Tongue (tissue), 2 donors: ENCODE measurements around the gene ART3. TPM values are rescaled to one million over a fixed set of nuclear protein-coding genes. Genes with fewer than 3 reads are reported as not detected.
A peak's percentile ranks its signal among the peaks of the same experiment; 100 is the strongest.
"Not testable (repeated sequence)": the region's sequence is repeated elsewhere in the genome, so short reads cannot be mapped to it uniquely, and the experiment has no call there.

ENCODE experiments used
- DNase-seq: peaks from one replicate; pipeline ENCODE4 v3.0.0-alpha.2; 2015
- total RNA-seq: library from RNA; depleted of rRNA; stranded (reverse); fragments of >200 nt; gene quantifications from one replicate; pipeline ENCODE4 v1.2.3, GENCODE V29; 2014

The ART3 gene
- 28.1 TPM for total RNA-seq

DNA sequence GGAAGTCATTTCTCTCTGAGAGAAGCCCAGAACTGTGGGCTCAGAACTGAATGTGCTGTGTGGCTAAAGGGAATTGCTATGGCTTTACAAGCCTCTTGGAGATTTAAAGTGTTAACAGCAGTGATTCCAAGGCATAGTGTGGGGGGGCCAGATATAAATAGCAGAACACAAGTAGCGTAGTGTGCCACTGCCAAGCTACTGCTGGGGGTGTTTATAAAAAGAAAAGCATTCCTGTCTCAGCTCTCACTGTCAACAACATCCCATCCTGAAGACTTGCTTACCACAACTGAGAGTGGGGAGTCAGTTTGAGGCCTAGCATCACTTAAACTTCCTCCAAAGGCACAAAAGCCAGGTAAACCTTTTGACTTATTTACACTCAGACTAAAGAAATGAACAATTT, at the start of gene ART3:
ART3 (plus strand) TSS at position 242 of the 400 bp plus-strand sequence. CDS start 1,181 bp downstream, outside the sequence.
- peak; percentile 66 for DNase-seq

DNA sequence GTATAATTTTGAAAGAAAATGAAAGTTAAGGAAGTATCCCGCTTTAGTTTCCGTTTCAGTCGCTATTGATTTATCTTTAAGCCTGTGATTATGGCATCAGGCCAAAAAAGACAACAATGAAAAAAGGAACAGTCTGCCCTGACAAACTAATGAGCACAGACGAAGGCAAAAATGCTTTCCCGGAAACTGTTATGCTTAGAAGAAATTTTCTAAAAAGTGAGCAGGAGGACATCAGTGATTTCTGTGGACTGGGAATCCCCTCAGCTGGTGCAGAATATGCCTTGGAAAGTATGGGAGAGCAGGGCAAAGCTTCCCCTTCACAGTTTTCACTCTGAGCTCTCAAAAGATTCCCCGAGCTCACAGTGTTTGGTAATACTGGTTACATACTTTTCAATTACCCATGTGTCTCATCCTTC, 46.2 kb upstream of the ART3 start:
- peak; percentile 18 for DNase-seq

DNA sequence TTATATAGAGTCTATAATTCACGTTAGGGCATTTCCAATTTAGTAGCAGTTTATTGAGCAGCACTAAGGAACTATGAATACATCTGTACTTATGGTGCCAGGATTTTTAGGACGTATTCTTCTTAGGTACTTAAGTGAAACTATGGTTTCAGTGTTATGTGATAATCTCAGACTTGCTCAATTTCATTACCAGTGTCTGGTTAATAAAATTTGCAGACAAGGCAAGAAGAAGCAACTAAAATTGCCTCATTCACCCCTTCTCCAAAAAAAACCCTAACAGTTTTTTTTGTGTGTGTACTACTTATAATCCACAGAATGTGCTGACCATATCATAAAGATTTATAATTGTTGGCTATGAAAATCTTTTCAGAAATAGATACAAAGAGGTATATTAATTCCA, 45.2 kb upstream of the ART3 start:
- no peak for DNase-seq

- no peak for DNase-seq
Observed at GRCh38 chr4:76035141-76035540, 39.4 kb upstream of the ART3 start.

DNA sequence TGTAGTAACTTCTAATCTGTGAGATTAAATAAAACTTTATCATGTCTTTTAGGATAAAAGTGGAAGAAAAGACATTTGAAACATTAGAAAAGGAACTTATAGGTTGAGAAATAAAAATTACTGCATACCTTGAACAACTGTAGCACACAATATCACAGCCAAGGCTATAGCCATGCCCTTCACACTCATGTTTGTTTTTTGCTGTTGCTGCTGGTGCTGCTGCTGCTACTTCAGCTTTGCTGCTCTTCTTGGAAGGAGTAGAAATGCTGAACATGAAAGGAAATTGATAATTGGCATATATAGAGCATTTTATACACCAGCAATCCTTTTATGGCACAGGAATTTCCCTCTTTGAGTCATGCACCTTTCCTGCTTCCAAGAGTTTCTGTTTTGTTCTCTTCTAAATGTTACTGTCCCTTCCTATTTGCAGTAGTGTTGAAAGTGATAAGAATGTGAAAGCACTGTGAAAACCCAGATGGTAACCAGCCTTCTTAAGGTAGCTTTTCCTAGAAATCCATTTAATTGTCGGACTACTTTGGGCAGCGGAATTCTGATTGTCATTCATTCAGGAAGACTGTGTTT, 38.6 kb upstream of the ART3 start, which contains the start of gene CXCL11:
CXCL11 (minus strand) TSS at position 272 of the 582 bp plus-strand sequence; CDS start at position 189, 83 bp downstream.
- DNase-seq, result no peak

DNA sequence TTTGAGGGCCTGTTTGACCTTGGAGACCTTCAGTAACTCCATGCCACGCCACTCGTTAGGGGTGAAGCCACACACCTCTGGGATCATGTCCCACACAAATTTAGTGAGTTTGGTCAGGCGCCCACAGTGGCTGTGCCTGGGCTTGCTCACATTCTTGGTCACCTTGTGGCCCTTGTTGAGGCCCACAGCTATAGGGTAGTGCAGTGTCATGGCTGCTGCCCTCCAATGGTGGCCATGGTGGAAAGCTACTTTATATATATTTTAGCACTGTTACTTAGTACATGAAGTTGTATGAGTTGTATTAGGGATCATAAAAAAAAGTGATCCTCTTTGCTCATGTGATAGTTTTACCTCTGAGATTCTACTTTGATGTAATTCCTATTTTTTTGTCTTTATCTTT, 37.7 kb upstream of the ART3 start:
- DNase-seq, result no peak

DNA sequence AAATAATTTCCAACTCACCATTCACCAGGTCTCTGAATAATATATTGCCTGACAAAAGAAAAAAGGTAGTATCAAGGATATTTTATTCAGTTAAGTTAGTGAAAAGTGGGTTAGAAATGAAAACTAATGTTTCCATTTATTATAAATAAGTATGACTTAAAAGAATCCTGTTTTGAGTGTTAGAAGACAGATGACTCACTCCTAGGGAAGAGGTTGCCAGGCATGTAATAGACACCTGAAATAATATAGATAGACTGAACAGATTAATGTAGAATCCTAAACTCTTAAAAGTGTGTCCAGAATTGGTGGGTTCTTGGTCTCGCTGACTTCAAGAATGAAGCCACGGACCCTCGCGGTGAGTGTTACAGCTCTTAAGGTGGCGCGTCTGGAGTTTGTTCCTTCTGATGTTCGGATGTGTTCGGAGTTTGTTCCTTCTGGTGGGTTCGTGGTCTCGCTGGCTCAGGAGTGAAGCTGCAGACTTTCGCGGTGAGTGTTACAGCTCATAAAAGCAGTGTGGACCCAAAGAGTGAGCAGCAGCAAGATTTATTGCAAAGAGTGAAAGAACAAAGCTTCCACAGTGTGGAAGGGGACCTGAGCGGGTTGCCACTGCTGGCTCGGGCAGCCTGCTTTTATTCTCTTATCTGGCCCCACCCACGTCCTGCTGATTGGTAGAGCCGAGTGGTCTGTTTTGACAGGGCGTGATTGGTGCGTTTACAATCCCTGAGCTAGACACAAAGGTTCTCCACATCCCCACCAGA, 32.1 kb upstream of the ART3 start:
- DNase-seq, result not testable (repeated sequence)

DNA sequence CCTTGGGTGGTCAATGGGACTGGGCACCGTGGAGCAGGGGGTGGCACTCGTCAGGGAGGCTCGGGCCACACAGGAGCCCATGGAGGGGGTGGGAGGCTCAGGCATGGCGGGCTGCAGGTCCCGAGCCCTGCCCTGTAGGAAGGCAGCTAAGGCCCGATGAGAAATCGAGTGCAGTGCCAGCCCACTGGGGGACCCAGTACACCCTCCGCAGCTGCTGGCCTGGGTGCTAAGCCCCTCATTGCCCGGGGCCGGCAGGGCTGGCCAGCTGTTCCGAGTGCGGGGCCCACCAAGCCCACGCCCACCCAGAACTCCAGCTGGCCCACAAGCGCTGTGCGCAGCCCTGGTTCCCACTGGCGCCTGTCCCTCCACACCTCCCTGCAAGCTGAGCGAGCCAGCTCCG, 31.2 kb upstream of the ART3 start:
- not testable (repeated sequence) for DNase-seq

GRCh38 chr4:76044686-76045085, 29.8 kb upstream of the ART3 start:
- DNase-seq, result not testable (repeated sequence)

- DNase-seq, result not testable (repeated sequence)
Observed at GRCh38 chr4:76049860-76050416, 24.6 kb upstream of the ART3 start.

DNA sequence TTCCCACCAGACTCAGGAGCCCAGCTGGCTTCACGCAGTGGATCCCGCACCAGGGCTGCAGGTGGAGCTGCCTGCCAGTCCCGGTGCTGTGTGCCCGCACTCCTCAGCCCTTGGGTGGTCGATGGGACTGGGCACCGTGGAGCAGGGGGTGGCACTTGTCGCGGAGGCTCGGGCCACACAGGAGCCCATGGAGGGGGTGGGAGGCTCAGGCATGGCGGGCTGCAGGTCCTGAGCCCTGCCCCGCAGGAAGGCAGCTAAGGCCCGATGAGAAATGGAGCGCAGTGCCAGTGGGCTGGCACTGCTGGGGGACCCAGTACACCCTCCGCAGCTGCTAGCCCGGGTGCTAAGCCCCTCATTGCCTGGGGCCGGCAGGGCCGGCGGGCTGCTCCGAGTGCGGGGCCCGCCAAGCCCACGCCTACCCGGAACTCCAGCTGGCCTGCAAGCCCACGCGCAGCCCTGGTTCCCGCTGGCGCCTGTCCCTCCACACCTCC, 23.9 kb upstream of the ART3 start:
- DNase-seq, result not testable (repeated sequence)

GRCh38 chr4:76053730-76054129, 20.8 kb upstream of the ART3 start:
- peak; percentile 58 for DNase-seq

- DNase-seq, result no peak
Observed at GRCh38 chr4:76055016-76055415, 19.5 kb upstream of the ART3 start.

DNA sequence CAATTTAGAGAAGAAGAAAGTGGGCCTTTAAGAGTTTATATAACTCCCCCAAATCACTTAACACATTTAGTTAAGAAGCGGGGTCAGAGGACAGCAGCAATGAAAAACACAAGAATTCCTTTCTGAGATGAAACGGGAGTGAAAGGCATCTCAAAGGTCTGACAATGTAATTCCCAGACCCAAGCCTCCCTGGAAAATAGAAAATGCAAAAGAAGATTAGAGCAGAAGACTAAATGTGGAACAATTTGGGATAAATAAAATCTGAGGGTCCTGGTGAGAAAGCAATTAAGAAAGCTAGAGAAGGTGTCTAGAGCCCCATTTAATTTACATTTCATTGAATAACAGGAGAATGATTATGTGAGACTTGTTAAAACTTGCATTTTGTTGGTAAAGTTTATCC, 19.1 kb upstream of the ART3 start:
- DNase-seq, result no peak

DNA sequence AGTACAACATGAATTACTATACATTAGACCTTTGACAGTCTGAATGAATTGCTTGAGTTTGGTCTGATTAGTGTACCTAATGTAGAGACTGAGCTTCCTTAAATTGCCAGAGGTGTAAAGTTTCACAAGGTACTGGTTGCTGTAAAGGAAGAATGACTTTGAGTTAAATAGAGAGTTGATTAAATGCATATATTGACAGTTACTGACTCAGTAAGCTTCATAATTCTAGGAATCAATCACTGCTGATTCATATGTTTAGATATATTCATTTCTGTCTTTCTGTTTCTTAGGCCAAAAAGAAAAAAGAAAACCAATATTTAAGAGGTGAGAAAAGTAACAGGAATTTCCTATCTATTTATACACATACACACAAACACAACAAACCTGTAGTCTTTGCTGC, 16.2 kb upstream of the ART3 start:
- no peak for DNase-seq

- DNase-seq, result no peak
Observed at GRCh38 chr4:76058888-76059426, 15.6 kb upstream of the ART3 start.

GRCh38 chr4:76059750-76060149, 14.8 kb upstream of the ART3 start:
- no peak for DNase-seq

DNA sequence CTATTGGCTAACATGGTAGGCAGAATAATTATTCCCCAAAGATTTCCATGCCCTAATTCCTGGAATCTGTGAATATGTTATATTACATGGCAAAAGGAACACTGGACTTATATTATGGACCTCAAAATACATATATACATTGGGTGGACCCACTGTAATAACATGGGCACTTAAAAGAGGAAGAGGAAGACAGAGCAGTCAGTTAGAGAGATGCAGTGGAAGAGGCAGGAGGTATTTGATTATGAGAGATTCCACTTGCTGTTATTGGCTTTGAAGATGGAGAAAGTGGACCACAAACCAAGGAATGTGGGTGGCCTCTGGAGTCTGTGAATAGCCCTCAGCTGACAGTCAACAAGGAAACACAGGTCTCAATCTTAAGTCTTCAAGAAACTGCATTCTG, 14.0 kb upstream of the ART3 start:
- DNase-seq, result no peak

- no peak for DNase-seq
Observed at GRCh38 chr4:76061421-76061820, 13.1 kb upstream of the ART3 start.

GRCh38 chr4:76061982-76062381, 12.5 kb upstream of the ART3 start:
- no peak for DNase-seq

DNA sequence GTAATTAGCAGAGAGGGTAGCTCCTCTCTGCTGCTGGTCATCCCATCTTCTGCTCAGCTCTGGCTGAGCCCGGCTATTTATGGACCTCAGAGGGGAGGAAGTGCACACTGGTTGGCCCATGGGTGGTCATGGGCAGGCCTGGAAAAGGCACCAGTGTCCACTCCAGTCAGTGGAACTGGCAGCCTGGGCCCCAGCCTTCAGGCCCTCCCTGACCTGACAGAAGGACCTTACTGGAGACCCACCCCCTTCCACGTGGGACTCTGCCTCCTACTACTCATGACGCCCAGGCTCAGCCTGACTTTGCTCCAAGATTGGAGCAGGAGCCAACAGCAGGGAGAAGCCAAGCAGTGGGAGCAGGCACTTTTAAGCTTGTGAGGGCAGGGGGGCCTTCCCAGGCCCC, 8.0 kb upstream of the ART3 start:
- no peak for DNase-seq

GRCh38 chr4:76067652-76068286, 6.7 kb upstream of the ART3 start:
- peak; percentile 90 for DNase-seq

DNA sequence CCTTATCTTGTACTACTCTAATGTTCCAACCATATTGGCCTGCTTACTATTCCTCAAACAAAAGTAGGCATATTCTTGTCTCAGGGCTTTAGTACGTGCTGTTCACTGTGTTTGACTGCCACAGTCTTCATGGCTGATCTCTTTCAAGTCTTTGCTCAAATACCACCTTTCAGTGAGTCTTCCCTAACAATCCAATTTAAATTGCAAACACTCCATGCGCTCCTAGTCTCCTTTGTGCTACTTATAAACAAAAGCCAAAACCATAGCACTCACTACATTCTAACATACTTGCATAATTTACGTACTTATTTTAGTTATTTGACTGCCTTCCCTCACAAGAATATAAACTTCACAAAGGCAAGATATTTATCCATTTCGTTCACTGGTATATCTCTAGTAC, 1.7 kb upstream of the ART3 start:
- no peak for DNase-seq
